Thymus (tissue), 11 donors: Measurements from ENCODE around the gene TP73. TPM values are rescaled to one million over a fixed set of nuclear protein-coding genes. Genes with fewer than 3 reads are reported as not detected.

Source experiments
- DNase-seq, 9 donors: peaks; one replicate each; pipeline ENCODE4 v3.0.0-alpha.2; 2013; ENCODE audit warnings: low spot score in 9 of 9, low read depth in 6 of 9, missing footprints in 1 of 9
- H3K27ac ChIP-seq, 2 donors: one replicate each; pipeline ENCODE4 v1.5.1; 2013; ENCODE audit warnings: control low read depth in 1 of 2, low read depth in 1 of 2, low read length in 1 of 2, mild to moderate bottlenecking in 1 of 2, moderate library complexity in 1 of 2
- H3K27me3 ChIP-seq, 2 donors: one replicate each; pipeline ENCODE4 v1.5.1; 2013; ENCODE audit warnings: low read length in 1 of 2; ENCODE audit not compliant: control insufficient read depth in 2 of 2, insufficient read depth in 1 of 2
- H3K36me3 ChIP-seq, 2 donors: one replicate each; pipeline ENCODE4 v1.5.1; 2013; ENCODE audit warnings: low read length in 1 of 2, mild to moderate bottlenecking in 1 of 2, moderate library complexity in 1 of 2; ENCODE audit not compliant: control insufficient read depth in 2 of 2, insufficient read depth in 2 of 2
- H3K4me1 ChIP-seq, 2 donors: one replicate each; pipeline ENCODE4 v1.5.1; 2013; ENCODE audit warnings: low read length in 2 of 2; ENCODE audit not compliant: control insufficient read depth in 2 of 2, insufficient read depth in 2 of 2
- H3K4me3 ChIP-seq, 2 donors: one replicate each; pipeline ENCODE4 v1.5.1; 2013; ENCODE audit warnings: low read length in 2 of 2, control low read depth in 1 of 2, mild to moderate bottlenecking in 1 of 2
- H3K9me3 ChIP-seq, 2 donors: one replicate each; pipeline ENCODE4 v1.5.1; 2013; ENCODE audit warnings: low read length in 1 of 2, mild to moderate bottlenecking in 1 of 2; ENCODE audit not compliant: control insufficient read depth in 2 of 2, insufficient read depth in 1 of 2
- WGBS: extraction: QIAGEN DNeasy Blood & Tissue Kit; methylation state at CpG from one replicate; pipeline ENCODE4 v1.1.7; 2013; 5-methylcytosine and 5-hydroxymethylcytosine counted together
- polyA plus RNA-seq: library from polyadenylated mRNA; stranded (reverse); fragments of 200-250 nt; gene quantifications from one replicate; pipeline ENCODE4 v1.2.3, GENCODE V29; 2013
- total RNA-seq: library from RNA; stranded (reverse); fragments of 120-200 nt; gene quantifications from one replicate; pipeline ENCODE4 v1.2.4, GENCODE V29; 2013
- donor health status: healthy.

Gene TP73
- total and polyA plus RNA-seq, 2 donors = 2.6 to 2.9 TPM

- no peaks in the 10 kb centered on the region for H3K4me1 ChIP-seq
- H3K27ac ChIP-seq = no peak overlapping the region
- H3K9me3 ChIP-seq = no peaks in the 10 kb centered on the region
- peaks cover 29 to 63% of the 10 kb centered on the region in 2 donors for H3K36me3 ChIP-seq
- no peaks in the 10 kb centered on the region for H3K27me3 ChIP-seq
- no peak overlapping the region for H3K4me3 ChIP-seq
- 98% methylated on average over 15 of the region's 15 CpGs for WGBS
- DNase-seq = no peak
These were observed 13.6 kb upstream of the TP73 start for GRCh38 chr1:3638676-3639075.

- no peak for DNase-seq
- H3K4me1 ChIP-seq = no peaks in the 10 kb centered on the region
- H3K36me3 ChIP-seq = peaks cover 25 to 57% of the 10 kb centered on the region in 2 donors
- H3K27me3 ChIP-seq = no peaks in the 10 kb centered on the region
- H3K27ac ChIP-seq = no peak overlapping the region
- H3K4me3 ChIP-seq = no peak overlapping the region
- H3K9me3 ChIP-seq = no peaks in the 10 kb centered on the region
- WGBS = 98% methylated on average over 23 of the region's 23 CpGs
These were observed 12.9 kb upstream of the TP73 start for GRCh38 chr1:3639397-3639911.

- H3K4me3 ChIP-seq = no peak overlapping the region
- WGBS = 94% methylated on average over 36 of the region's 36 CpGs
- no peaks in the 10 kb centered on the region for H3K4me1 ChIP-seq
- H3K27me3 ChIP-seq = no peaks in the 10 kb centered on the region
- H3K27ac ChIP-seq = no peak overlapping the region
- no peaks in the 10 kb centered on the region for H3K9me3 ChIP-seq
- peaks cover 22 to 55% of the 10 kb centered on the region in 2 donors for H3K36me3 ChIP-seq
- no peak for DNase-seq
These were observed 12.0 kb upstream of the TP73 start for GRCh38 chr1:3640121-3640837.

GRCh38 chr1:3641046-3641760 is 11.1 kb upstream of the TP73 start:
- 98% methylated on average over 26 of the region's 26 CpGs for WGBS
- Histone ChIP-seq H3K9me3 (no peaks in the 10 kb centered on the region), H3K4me3 (no peak overlapping the region), H3K27me3 (no peaks in the 10 kb centered on the region), H3K36me3 (peaks cover 21 to 58% of the 10 kb centered on the region in 2 donors), H3K4me1 (no peaks in the 10 kb centered on the region), H3K27ac (no peak overlapping the region)
- DNase-seq = no peak

GRCh38 chr1:3641816-3642215 is 10.5 kb upstream of the TP73 start:
- H3K36me3 ChIP-seq = peaks cover 15 to 58% of the 10 kb centered on the region in 2 donors
- no peak overlapping the region for H3K4me3 ChIP-seq
- WGBS = 98% methylated on average over 11 of the region's 11 CpGs
- H3K4me1 ChIP-seq = no peaks in the 10 kb centered on the region
- no peaks in the 10 kb centered on the region for H3K9me3 ChIP-seq
- H3K27ac ChIP-seq = no peak overlapping the region
- no peak for DNase-seq
- H3K27me3 ChIP-seq = no peaks in the 10 kb centered on the region

GRCh38 chr1:3642919-3643675 is 9.2 kb upstream of the TP73 start:
- no peaks in the 10 kb centered on the region for H3K4me1 ChIP-seq
- H3K4me3 ChIP-seq = no peak overlapping the region
- peaks cover 7 to 55% of the 10 kb centered on the region in 2 donors for H3K36me3 ChIP-seq
- H3K9me3 ChIP-seq = no peaks in the 10 kb centered on the region
- no peak overlapping the region for H3K27ac ChIP-seq
- no peaks in the 10 kb centered on the region for H3K27me3 ChIP-seq
- 98% methylated on average over 41 of the region's 43 CpGs for WGBS
- DNase-seq = no peak

- H3K36me3 ChIP-seq = peaks cover 0 to 45% of the 10 kb centered on the region in 2 donors
- H3K9me3 ChIP-seq = no peaks in the 10 kb centered on the region
- H3K27ac ChIP-seq = no peak overlapping the region
- peaks cover under 1 to 5% of the 10 kb centered on the region in 2 donors for H3K4me1 ChIP-seq
- no peak for DNase-seq
- WGBS = 96% methylated on average over 20 of the region's 25 CpGs
- no peaks in the 10 kb centered on the region for H3K27me3 ChIP-seq
- no peak overlapping the region for H3K4me3 ChIP-seq
These were observed 8.0 kb upstream of the TP73 start for GRCh38 chr1:3644273-3644672.

GRCh38 chr1:3645247-3645646 is 7.1 kb upstream of the TP73 start:
- 97% methylated on average over 43 of the region's 43 CpGs for WGBS
- Histone ChIP-seq H3K9me3 (no peaks in the 10 kb centered on the region), H3K27ac (no peak overlapping the region), H3K4me3 (no peak overlapping the region), H3K4me1 (peaks cover 4 to 8% of the 10 kb centered on the region in 2 donors), H3K27me3 (peaks cover 2 to 3% of the 10 kb centered on the region in 2 donors), H3K36me3 (peaks cover 0 to 35% of the 10 kb centered on the region in 2 donors)
- no peak for DNase-seq
